HAP-1 (cell line): ENCODE measurements around the gene RXRB.

Experiments
- DNase-seq, 2 experiments: peaks; one replicate each; pipeline ENCODE4 v3.0.0-alpha.2; 2016 to 2020; ENCODE audit warnings: low spot score in 2 of 2
- H3K27me3 ChIP-seq: fragments of 250-450 bp; sonication (Bioruptor Pico); 2 replicates; pipeline ENCODE4 v1.5.1; 2020; ENCODE audit warnings: low read depth, mild to moderate bottlenecking, moderate library complexity
- H3K36me3 ChIP-seq: fragments of 250-450 bp; sonication (Bioruptor Pico); replicated peaks from 2 replicates; pipeline ENCODE4 v1.5.1; 2020; ENCODE audit warnings: mild to moderate bottlenecking
- H3K4me1 ChIP-seq: fragments of 250-450 bp; sonication (Bioruptor Pico); 2 replicates; pipeline ENCODE4 v1.5.1; 2020; ENCODE audit warnings: mild to moderate bottlenecking
- H3K4me3 ChIP-seq: fragments of 250-450 bp; sonication (Bioruptor Pico); 2 replicates; pipeline ENCODE4 v1.5.1; 2020; ENCODE audit warnings: mild to moderate bottlenecking, moderate library complexity
- H3K9me3 ChIP-seq: fragments of 250-450 bp; sonication (Bioruptor Pico); 2 replicates; pipeline ENCODE4 v1.5.1; 2020; ENCODE audit warnings: mild to moderate bottlenecking, moderate library complexity
- in situ Hi-C: fragments of 300-500 bp; cut with MboI; formaldehyde crosslinking; loops from 3 replicates; pipeline ENCODE4 v1.14.3; 2020; ENCODE audit warnings: low sequenced_read_pairs, inconsistent platforms, mixed read lengths

The RXRB gene

GRCh38 chr6:33206864-33207551 lies 6.5 kb upstream of the RXRB start:
- in situ Hi-C loops, result no loop called here

GRCh38 chr6:33206027-33206863 lies 5.8 kb upstream of the RXRB start:
- Histone ChIP-seq H3K4me3 (peak overlapping the region; percentile 93), H3K36me3 (peaks cover 46% of the 10 kb centered on the region), H3K9me3 (no peaks in the 10 kb centered on the region), H3K27me3 (no peaks in the 10 kb centered on the region), H3K4me1 (peaks cover 34% of the 10 kb centered on the region)
- in situ Hi-C loops, result no loop called here
- no peak for DNase-seq

More at GRCh38 chr6:33206864-33207551, 6.5 kb upstream of the RXRB start:
- peak; percentile 48 to 81 for DNase-seq
- Histone ChIP-seq H3K4me3 (peak overlapping the region; percentile 93), H3K9me3 (no peaks in the 10 kb centered on the region), H3K27me3 (no peaks in the 10 kb centered on the region), H3K4me1 (peaks cover 34% of the 10 kb centered on the region), H3K36me3 (peaks cover 42% of the 10 kb centered on the region)

- H3K36me3 ChIP-seq, result peaks cover 41% of the 10 kb centered on the region
- no peaks in the 10 kb centered on the region for H3K27me3 ChIP-seq
- peak in 1 of 2 experiments; percentile 44 for DNase-seq
- no peaks in the 10 kb centered on the region for H3K9me3 ChIP-seq
- in situ Hi-C loops, result no loop called here
- H3K4me3 ChIP-seq, result peak overlapping the region; percentile 58
- peaks cover 34% of the 10 kb centered on the region for H3K4me1 ChIP-seq
Observed at GRCh38 chr6:33205191-33206026, 4.9 kb upstream of the RXRB start.

GRCh38 chr6:33204415-33205190 lies 4.1 kb upstream of the RXRB start, which contains the start of gene HSD17B8:
Gene HSD17B8, plus strand, starts transcription at chr6:33204655. Its CDS starts 14 bp downstream, at chr6:33204669.
- Histone ChIP-seq H3K36me3 (peaks cover 34% of the 10 kb centered on the region), H3K27me3 (no peaks in the 10 kb centered on the region), H3K4me3 (peak within 1 kb of the TSS; percentile 58), H3K4me1 (peaks cover 34% of the 10 kb centered on the region), H3K9me3 (no peaks in the 10 kb centered on the region)
- DNase-seq, result peak; percentile 93 to 98
- in situ Hi-C loops, result no loop called here

GRCh38 chr6:33204165-33204414 lies 3.6 kb upstream of the RXRB start:
- in situ Hi-C loops, result no loop called here
- peaks cover 29% of the 10 kb centered on the region for H3K36me3 ChIP-seq
- H3K4me1 ChIP-seq, result peaks cover 36% of the 10 kb centered on the region
- DNase-seq, result no peak
- no peaks in the 10 kb centered on the region for H3K9me3 ChIP-seq
- H3K4me3 ChIP-seq, result peak overlapping the region; percentile 58
- H3K27me3 ChIP-seq, result no peaks in the 10 kb centered on the region

GRCh38 chr6:33203443-33204164 lies 3.1 kb upstream of the RXRB start:
- in situ Hi-C loops, result no loop called here
- H3K4me1 ChIP-seq, result peaks cover 32% of the 10 kb centered on the region
- no peak for DNase-seq
- no peaks in the 10 kb centered on the region for H3K9me3 ChIP-seq
- H3K4me3 ChIP-seq, result peak overlapping the region; percentile 58; the same call in 1 of the 2 replicates
- peaks cover 27% of the 10 kb centered on the region for H3K36me3 ChIP-seq
- no peaks in the 10 kb centered on the region for H3K27me3 ChIP-seq

GRCh38 chr6:33202799-33203198 lies 2.3 kb upstream of the RXRB start:
- no peak for DNase-seq
- Histone ChIP-seq H3K9me3 (no peaks in the 10 kb centered on the region), H3K27me3 (no peaks in the 10 kb centered on the region), H3K4me3 (no peak overlapping the region), H3K4me1 (peaks cover 32% of the 10 kb centered on the region), H3K36me3 (peaks cover 27% of the 10 kb centered on the region)
- in situ Hi-C loops, result no loop called here

- in situ Hi-C loops, result no loop called here
- peaks cover 30% of the 10 kb centered on the region for H3K4me1 ChIP-seq
- H3K36me3 ChIP-seq, result peaks cover 31% of the 10 kb centered on the region
- no peak for DNase-seq
- no peaks in the 10 kb centered on the region for H3K9me3 ChIP-seq
- no peaks in the 10 kb centered on the region for H3K27me3 ChIP-seq
- H3K4me3 ChIP-seq, result peak overlapping the region; percentile 83
Observed at GRCh38 chr6:33201935-33202334, 1.5 kb upstream of the RXRB start.

- peaks cover 22% of the 10 kb centered on the region for H3K4me1 ChIP-seq
- H3K9me3 ChIP-seq, result no peaks in the 10 kb centered on the region
- in situ Hi-C loops, result no loop called here
- no peaks in the 10 kb centered on the region for H3K27me3 ChIP-seq
- DNase-seq, result no peak
- peak overlapping the region; percentile 83 for H3K4me3 ChIP-seq
- peaks cover 39% of the 10 kb centered on the region for H3K36me3 ChIP-seq
Observed at GRCh38 chr6:33201147-33201545, 681 bp upstream of the RXRB start.

- H3K4me1 ChIP-seq, result peaks cover 9% of the 10 kb centered on the region
Observed at GRCh38 chr6:33199687-33200218, 712 bp downstream of the RXRB start.

GRCh38 chr6:33198853-33199436 lies 1.5 kb downstream of the RXRB start:
- H3K36me3 ChIP-seq, result peaks cover 49% of the 10 kb centered on the region
- in situ Hi-C loops, result no loop called here
- H3K27me3 ChIP-seq, result no peaks in the 10 kb centered on the region
- H3K4me1 ChIP-seq, result peaks cover 5% of the 10 kb centered on the region
- DNase-seq, result no peak
- H3K4me3 ChIP-seq, result peak overlapping the region; percentile 83
- H3K9me3 ChIP-seq, result no peaks in the 10 kb centered on the region

More at GRCh38 chr6:33199687-33200218, 712 bp downstream of the RXRB start:
- Histone ChIP-seq H3K4me3 (peak overlapping the region; percentile 83), H3K36me3 (peaks cover 53% of the 10 kb centered on the region), H3K9me3 (no peaks in the 10 kb centered on the region), H3K27me3 (no peaks in the 10 kb centered on the region)
- DNase-seq, result peak; percentile 74 to 92
- in situ Hi-C loops, result no loop called here

- no peak for DNase-seq
- Histone ChIP-seq H3K4me1 (0 out of 2 replicates have a peak, but pooled peaks cover 4% of the 10 kb centered on the region), H3K4me3 (no peak overlapping the region), H3K36me3 (peaks cover 43% of the 10 kb centered on the region), H3K9me3 (no peaks in the 10 kb centered on the region), H3K27me3 (no peaks in the 10 kb centered on the region)
- in situ Hi-C loops, result no loop called here
Observed at GRCh38 chr6:33198159-33198852, 2.2 kb downstream of the RXRB start.
